ENCODE data around the gene LMAN1.

LMAN1 gene

GRCh38 chr18:59393381-59393780, 34.3 kb upstream of the LMAN1 start:
- no peak for DNase-seq
- Histone ChIP-seq H3K9me3 (no peaks in the 10 kb centered on the region), H3K4me1 (no peaks in the 10 kb centered on the region), H3K4me3 (no peak overlapping the region), H3K27me3 (peaks cover 0 to 9% of the 10 kb centered on the region in 2 donors), H3K36me3 (no peaks in the 10 kb centered on the region), H3K27ac (no peak overlapping the region)
- TF ChIP-seq CTCF (IDR thresholded peaks at IDR 0.05), result no peak
- intact Hi-C loops (cut with DNase I; ENCODE audit: low total_unique reads), result no loop called here

GRCh38 chr18:59388817-59389216, 29.8 kb upstream of the LMAN1 start:
- no peak for TF ChIP-seq CTCF (IDR thresholded peaks at IDR 0.05)
- Histone ChIP-seq H3K27ac (no peak overlapping the region), H3K9me3 (no peaks in the 10 kb centered on the region), H3K4me1 (no peaks in the 10 kb centered on the region), H3K4me3 (no peak overlapping the region), H3K27me3 (peaks cover 0 to 2% of the 10 kb centered on the region in 2 donors), H3K36me3 (no peaks in the 10 kb centered on the region)
- intact Hi-C loops (cut with DNase I; ENCODE audit: low total_unique reads), result no loop called here
- no peak for DNase-seq

GRCh38 chr18:59387687-59388565, 28.9 kb upstream of the LMAN1 start:
- intact Hi-C loops (cut with DNase I; ENCODE audit: low total_unique reads), result no loop called here
- no peaks in the 10 kb centered on the region for H3K27me3 ChIP-seq
- H3K36me3 ChIP-seq, result no peaks in the 10 kb centered on the region
- DNase-seq, result no peak
- no peak overlapping the region for H3K4me3 ChIP-seq
- H3K4me1 ChIP-seq, result no peaks in the 10 kb centered on the region
- no peak for TF ChIP-seq CTCF (IDR thresholded peaks at IDR 0.05)
- no peaks in the 10 kb centered on the region for H3K9me3 ChIP-seq
- H3K27ac ChIP-seq, result no peak overlapping the region

- intact Hi-C loops (cut with DNase I; ENCODE audit: low total_unique reads), result no loop called here
- DNase-seq, result no peak
- no peak overlapping the region for H3K27ac ChIP-seq
Observed at GRCh38 chr18:59386909-59387686, 28.0 kb upstream of the LMAN1 start.

GRCh38 chr18:59385191-59385590, 26.1 kb upstream of the LMAN1 start:
- H3K36me3 ChIP-seq, result no peaks in the 10 kb centered on the region
- intact Hi-C loops (cut with DNase I; ENCODE audit: low total_unique reads), result no loop called here
- TF ChIP-seq CTCF (IDR thresholded peaks at IDR 0.05), result no peak
- H3K27ac ChIP-seq, result no peak overlapping the region
- H3K4me1 ChIP-seq, result no peaks in the 10 kb centered on the region
- H3K9me3 ChIP-seq, result no peaks in the 10 kb centered on the region
- H3K4me3 ChIP-seq, result no peak overlapping the region
- DNase-seq, result no peak
- H3K27me3 ChIP-seq, result no peaks in the 10 kb centered on the region

More at GRCh38 chr18:59386909-59387686, 28.0 kb upstream of the LMAN1 start:
- H3K4me1 ChIP-seq, result no peaks in the 10 kb centered on the region
- no peak for TF ChIP-seq CTCF (IDR thresholded peaks at IDR 0.05)
- no peaks in the 10 kb centered on the region for H3K27me3 ChIP-seq
- no peaks in the 10 kb centered on the region for H3K9me3 ChIP-seq
- no peak overlapping the region for H3K4me3 ChIP-seq
- H3K36me3 ChIP-seq, result no peaks in the 10 kb centered on the region
